Measurements from ENCODE around the gene PAPPA2.

The PAPPA2 gene

DNA sequence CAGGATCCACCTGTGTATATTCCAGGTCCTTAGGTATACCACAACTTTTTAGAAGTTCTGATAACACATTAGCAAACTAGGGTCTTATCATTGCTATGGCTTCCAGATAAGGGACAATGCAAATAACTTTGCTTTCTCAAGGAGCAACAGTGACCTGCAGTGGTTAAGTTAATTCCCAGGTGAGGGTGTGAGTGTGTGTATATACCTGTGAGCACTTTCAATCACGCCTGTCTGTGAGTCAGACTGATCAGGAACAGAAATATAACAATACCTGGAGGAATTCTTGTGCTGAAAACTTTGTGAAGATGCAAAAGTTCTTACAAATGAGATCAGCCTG, 317.0 kb downstream of the PAPPA2 start (continued):
- TF ChIP-seq, protein P1, sequence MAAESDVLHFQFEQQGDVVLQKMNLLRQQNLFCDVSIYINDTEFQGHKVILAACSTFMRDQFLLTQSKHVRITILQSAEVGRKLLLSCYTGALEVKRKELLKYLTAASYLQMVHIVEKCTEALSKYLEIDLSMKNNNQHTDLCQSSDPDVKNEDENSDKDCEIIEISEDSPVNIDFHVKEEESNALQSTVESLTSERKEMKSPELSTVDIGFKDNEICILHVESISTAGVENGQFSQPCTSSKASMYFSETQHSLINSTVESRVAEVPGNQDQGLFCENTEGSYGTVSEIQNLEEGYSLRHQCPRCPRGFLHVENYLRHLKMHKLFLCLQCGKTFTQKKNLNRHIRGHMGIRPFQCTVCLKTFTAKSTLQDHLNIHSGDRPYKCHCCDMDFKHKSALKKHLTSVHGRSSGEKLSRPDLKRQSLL (tag by site-specific recombination; IDR thresholded peaks at IDR 0.05): no peak
- TF ChIP-seq KLF9 (tag by site-specific recombination; IDR thresholded peaks at IDR 0.05; ENCODE audit: low read depth): no peak
- TF ChIP-seq ZNF311 (tag by site-specific recombination; IDR thresholded peaks at IDR 0.05; ENCODE audit: borderline replicate concordance): no peak
- no peak for TF ChIP-seq OVOL3 (tag by site-specific recombination; IDR thresholded peaks at IDR 0.05)
- no peak for TF ChIP-seq ZNF558 (tag by site-specific recombination; IDR thresholded peaks at IDR 0.05)

DNA sequence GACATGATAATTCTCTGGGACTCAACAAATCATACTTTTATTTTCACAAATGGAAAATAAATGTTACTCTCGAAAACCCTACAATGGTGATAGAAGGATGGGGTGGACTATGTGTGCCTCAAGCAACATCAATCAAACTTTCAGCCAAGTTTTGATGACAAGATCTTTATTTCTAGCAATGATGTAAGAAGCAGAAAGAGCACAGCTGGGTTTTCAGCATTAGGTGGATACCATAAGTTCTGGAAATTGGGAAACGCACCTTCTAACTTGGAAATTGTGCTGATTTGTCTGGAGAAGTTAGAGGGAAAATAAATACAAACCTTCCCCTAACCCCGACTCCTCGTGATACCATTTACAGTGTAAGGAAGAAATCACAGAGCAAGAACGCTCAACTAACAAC, 320.3 kb downstream of the PAPPA2 start:
- ChIA-PET POLR2A (no interaction called here), CTCF (no interaction called here)
- H3K27ac ChIP-seq (ENCODE audit: extremely low read depth, low read depth, low read length): no peak overlapping the region
- no peaks in the 10 kb centered on the region for H3K9me3 ChIP-seq (ENCODE audit: control insufficient read depth, insufficient read depth, low read depth, low read length)
- no peak for TF ChIP-seq ZBTB17 (tag by site-specific recombination; IDR thresholded peaks at IDR 0.05)
- TF ChIP-seq, protein P2, sequence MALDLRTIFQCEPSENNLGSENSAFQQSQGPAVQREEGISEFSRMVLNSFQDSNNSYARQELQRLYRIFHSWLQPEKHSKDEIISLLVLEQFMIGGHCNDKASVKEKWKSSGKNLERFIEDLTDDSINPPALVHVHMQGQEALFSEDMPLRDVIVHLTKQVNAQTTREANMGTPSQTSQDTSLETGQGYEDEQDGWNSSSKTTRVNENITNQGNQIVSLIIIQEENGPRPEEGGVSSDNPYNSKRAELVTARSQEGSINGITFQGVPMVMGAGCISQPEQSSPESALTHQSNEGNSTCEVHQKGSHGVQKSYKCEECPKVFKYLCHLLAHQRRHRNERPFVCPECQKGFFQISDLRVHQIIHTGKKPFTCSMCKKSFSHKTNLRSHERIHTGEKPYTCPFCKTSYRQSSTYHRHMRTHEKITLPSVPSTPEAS (tag by site-specific recombination; IDR thresholded peaks at IDR 0.05): no peak
- no peak for TF ChIP-seq ZNF670 (tag by site-specific recombination; IDR thresholded peaks at IDR 0.05; ENCODE audit: low read depth)
- no peak for TF ChIP-seq ZNF610 (tag by site-specific recombination; IDR thresholded peaks at IDR 0.05; ENCODE audit: borderline replicate concordance)
- no peak for TF ChIP-seq ZNF24 (tag by site-specific recombination; IDR thresholded peaks at IDR 0.05)
- TF ChIP-seq ZNF239 (tag by site-specific recombination; IDR thresholded peaks at IDR 0.05): no peak
- TF ChIP-seq, protein P3, sequence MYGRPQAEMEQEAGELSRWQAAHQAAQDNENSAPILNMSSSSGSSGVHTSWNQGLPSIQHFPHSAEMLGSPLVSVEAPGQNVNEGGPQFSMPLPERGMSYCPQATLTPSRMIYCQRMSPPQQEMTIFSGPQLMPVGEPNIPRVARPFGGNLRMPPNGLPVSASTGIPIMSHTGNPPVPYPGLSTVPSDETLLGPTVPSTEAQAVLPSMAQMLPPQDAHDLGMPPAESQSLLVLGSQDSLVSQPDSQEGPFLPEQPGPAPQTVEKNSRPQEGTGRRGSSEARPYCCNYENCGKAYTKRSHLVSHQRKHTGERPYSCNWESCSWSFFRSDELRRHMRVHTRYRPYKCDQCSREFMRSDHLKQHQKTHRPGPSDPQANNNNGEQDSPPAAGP (tag by site-specific recombination; IDR thresholded peaks at IDR 0.05): no peak
- H3K4me1 ChIP-seq (ENCODE audit: control insufficient read depth, insufficient read depth, low read length): no peaks in the 10 kb centered on the region
- no peak overlapping the region for H3K4me3 ChIP-seq (ENCODE audit: low read depth, low read length)
- H3K36me3 ChIP-seq (ENCODE audit: control insufficient read depth in 2 of 2, insufficient read depth in 1 of 2, low read length in 2 of 2): no peaks in the 10 kb centered on the region

DNA sequence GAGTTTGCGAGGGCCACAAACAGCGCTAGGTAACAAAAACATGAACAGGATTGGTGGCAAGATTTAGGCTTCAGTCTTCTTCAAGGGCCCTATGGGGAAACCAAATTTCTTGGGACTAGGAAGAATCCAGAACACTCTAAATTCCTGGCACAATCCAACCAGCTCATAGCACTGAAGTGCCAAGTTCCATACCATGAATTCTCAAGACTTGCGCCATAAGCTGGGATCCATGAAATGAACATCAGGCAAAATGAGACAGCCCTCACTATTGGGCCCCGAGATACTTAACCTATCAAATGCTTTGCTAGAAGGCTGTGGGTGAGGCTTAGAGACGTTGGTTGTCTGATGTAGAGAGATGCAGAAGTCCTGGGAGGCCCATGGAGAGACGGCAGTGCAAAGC, 322.1 kb downstream of the PAPPA2 start:
- Histone ChIP-seq H3K4me3 (ENCODE audit: low read depth, low read length) (no peak overlapping the region), H3K4me1 (ENCODE audit: control insufficient read depth, insufficient read depth, low read length) (no peaks in the 10 kb centered on the region), H3K27ac (ENCODE audit: extremely low read depth, low read depth, low read length) (no peak overlapping the region), H3K9me3 (ENCODE audit: control insufficient read depth, insufficient read depth, low read depth, low read length) (no peaks in the 10 kb centered on the region), H3K36me3 (ENCODE audit: control insufficient read depth in 2 of 2, insufficient read depth in 1 of 2, low read length in 2 of 2) (no peaks in the 10 kb centered on the region)
- CTCF ChIA-PET: no interaction called here
- POLR2A ChIA-PET: no interaction called here
- TF ChIP-seq ZNF37A (tag by site-specific recombination; IDR thresholded peaks at IDR 0.05) (no peak), ZNF223 (tag by site-specific recombination; IDR thresholded peaks at IDR 0.05) (no peak), REPIN1 (tag by site-specific recombination; IDR thresholded peaks at IDR 0.05; ENCODE audit: low read depth) (no peak), SP7 (tag by site-specific recombination; IDR thresholded peaks at IDR 0.05) (no peak), ZSCAN30 (tag by site-specific recombination; IDR thresholded peaks at IDR 0.05) (no peak), ZNF292 (tag by site-specific recombination; IDR thresholded peaks at IDR 0.05; ENCODE audit: borderline replicate concordance, low read depth) (no peak), ZNF23 (tag by site-specific recombination; IDR thresholded peaks at IDR 0.05; ENCODE audit: borderline replicate concordance) (no peak), ZNF350 (tag by site-specific recombination; IDR thresholded peaks at IDR 0.05) (no peak), ZFP37 (tag by site-specific recombination; IDR thresholded peaks at IDR 0.05) (no peak)
- TF ChIP-seq, protein P1 (tag by site-specific recombination; IDR thresholded peaks at IDR 0.05): no peak
- TF ChIP-seq, protein P4, sequence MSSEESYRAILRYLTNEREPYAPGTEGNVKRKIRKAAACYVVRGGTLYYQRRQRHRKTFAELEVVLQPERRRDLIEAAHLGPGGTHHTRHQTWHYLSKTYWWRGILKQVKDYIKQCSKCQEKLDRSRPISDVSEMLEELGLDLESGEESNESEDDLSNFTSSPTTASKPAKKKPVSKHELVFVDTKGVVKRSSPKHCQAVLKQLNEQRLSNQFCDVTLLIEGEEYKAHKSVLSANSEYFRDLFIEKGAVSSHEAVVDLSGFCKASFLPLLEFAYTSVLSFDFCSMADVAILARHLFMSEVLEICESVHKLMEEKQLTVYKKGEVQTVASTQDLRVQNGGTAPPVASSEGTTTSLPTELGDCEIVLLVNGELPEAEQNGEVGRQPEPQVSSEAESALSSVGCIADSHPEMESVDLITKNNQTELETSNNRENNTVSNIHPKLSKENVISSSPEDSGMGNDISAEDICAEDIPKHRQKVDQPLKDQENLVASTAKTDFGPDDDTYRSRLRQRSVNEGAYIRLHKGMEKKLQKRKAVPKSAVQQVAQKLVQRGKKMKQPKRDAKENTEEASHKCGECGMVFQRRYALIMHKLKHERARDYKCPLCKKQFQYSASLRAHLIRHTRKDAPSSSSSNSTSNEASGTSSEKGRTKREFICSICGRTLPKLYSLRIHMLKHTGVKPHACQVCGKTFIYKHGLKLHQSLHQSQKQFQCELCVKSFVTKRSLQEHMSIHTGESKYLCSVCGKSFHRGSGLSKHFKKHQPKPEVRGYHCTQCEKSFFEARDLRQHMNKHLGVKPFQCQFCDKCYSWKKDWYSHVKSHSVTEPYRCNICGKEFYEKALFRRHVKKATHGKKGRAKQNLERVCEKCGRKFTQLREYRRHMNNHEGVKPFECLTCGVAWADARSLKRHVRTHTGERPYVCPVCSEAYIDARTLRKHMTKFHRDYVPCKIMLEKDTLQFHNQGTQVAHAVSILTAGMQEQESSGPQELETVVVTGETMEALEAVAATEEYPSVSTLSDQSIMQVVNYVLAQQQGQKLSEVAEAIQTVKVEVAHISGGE (tag by site-specific recombination; conservative IDR thresholded peaks at IDR 0.05; ENCODE audit: low read depth): no peak
- TF ChIP-seq, protein P5, sequence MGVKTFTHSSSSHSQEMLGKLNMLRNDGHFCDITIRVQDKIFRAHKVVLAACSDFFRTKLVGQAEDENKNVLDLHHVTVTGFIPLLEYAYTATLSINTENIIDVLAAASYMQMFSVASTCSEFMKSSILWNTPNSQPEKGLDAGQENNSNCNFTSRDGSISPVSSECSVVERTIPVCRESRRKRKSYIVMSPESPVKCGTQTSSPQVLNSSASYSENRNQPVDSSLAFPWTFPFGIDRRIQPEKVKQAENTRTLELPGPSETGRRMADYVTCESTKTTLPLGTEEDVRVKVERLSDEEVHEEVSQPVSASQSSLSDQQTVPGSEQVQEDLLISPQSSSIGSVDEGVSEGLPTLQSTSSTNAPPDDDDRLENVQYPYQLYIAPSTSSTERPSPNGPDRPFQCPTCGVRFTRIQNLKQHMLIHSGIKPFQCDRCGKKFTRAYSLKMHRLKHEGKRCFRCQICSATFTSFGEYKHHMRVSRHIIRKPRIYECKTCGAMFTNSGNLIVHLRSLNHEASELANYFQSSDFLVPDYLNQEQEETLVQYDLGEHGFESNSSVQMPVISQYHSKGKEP (tag by site-specific recombination; IDR thresholded peaks at IDR 0.05): no peak
- TF ChIP-seq, protein P6, sequence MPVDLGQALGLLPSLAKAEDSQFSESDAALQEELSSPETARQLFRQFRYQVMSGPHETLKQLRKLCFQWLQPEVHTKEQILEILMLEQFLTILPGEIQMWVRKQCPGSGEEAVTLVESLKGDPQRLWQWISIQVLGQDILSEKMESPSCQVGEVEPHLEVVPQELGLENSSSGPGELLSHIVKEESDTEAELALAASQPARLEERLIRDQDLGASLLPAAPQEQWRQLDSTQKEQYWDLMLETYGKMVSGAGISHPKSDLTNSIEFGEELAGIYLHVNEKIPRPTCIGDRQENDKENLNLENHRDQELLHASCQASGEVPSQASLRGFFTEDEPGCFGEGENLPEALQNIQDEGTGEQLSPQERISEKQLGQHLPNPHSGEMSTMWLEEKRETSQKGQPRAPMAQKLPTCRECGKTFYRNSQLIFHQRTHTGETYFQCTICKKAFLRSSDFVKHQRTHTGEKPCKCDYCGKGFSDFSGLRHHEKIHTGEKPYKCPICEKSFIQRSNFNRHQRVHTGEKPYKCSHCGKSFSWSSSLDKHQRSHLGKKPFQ (tag by site-specific recombination; IDR thresholded peaks at IDR 0.05): no peak
